ENCODE results near the gene SLC9C1. TPM values are rescaled to one million over a fixed set of nuclear protein-coding genes. Genes with fewer than 3 reads are reported as not detected.

The SLC9C1 gene
- total and polyA plus RNA-seq, 2 donors (not counting 1 experiment from before 2014, with no cell fraction given) = under 0.01 TPM; not detected in 1

GRCh38 chr3:112143689-112144088 is 150.3 kb downstream of the SLC9C1 start:
- H3K36me3 ChIP-seq (ENCODE audit: control insufficient read depth, insufficient read depth, low read length) = no peaks in the 10 kb centered on the region
- no peaks in the 10 kb centered on the region for H3K27me3 ChIP-seq (ENCODE audit: control insufficient read depth, insufficient read depth, low read length)
- H4K20me1 ChIP-seq (ENCODE audit: control insufficient read depth, extremely low read depth, insufficient read depth, low read length) = no peaks in the 10 kb centered on the region
- no peaks in the 10 kb centered on the region for H3K79me2 ChIP-seq (ENCODE audit: control insufficient read depth, insufficient read depth, low read length)
- no peak overlapping the region for H3K4me2 ChIP-seq (ENCODE audit: extremely low read depth, insufficient read depth, low read length)
- no peaks in the 10 kb centered on the region for H3K9me3 ChIP-seq (ENCODE audit: control insufficient read depth, insufficient read depth, low read depth, low read length)
- no peaks in the 10 kb centered on the region for H3K4me1 ChIP-seq (ENCODE audit: control insufficient read depth, extremely low read depth, insufficient read depth, low read length)
- no peak for DNase-seq (ENCODE audit: low read depth in 2 of 2)
- no peak overlapping the region for H2AFZ ChIP-seq (ENCODE audit: low read length)
- TF ChIP-seq EZH2 (IDR thresholded peaks at IDR 0.05; ENCODE audit: low read length, missing control alignments) = no peak
- TF ChIP-seq CTCF (conservative IDR thresholded peaks at IDR 0.05 in 1 of 2, IDR thresholded peaks at IDR 0.05 in 1 of 2; ENCODE audit: low read depth in 1 of 2, low read length in 2 of 2) = no peak
- H3K9ac ChIP-seq (ENCODE audit: insufficient read depth, low read length) = no peak overlapping the region
- H3K4me3 ChIP-seq (replicated peaks in 1 of 4; ENCODE audit: control extremely low read depth in 1 of 4, insufficient read depth in 1 of 4, low read depth in 3 of 4, low read length in 4 of 4) = no peak overlapping the region
- H3K27ac ChIP-seq (ENCODE audit: insufficient read depth, low read length) = no peak overlapping the region

- Histone ChIP-seq H3K4me1 (ENCODE audit: control insufficient read depth, extremely low read depth, insufficient read depth, low read length) (no peaks in the 10 kb centered on the region), H3K27me3 (ENCODE audit: control insufficient read depth, insufficient read depth, low read length) (no peaks in the 10 kb centered on the region), H4K20me1 (ENCODE audit: control insufficient read depth, extremely low read depth, insufficient read depth, low read length) (no peaks in the 10 kb centered on the region), H3K36me3 (ENCODE audit: control insufficient read depth, insufficient read depth, low read length) (no peaks in the 10 kb centered on the region), H3K4me3 (replicated peaks in 1 of 4; ENCODE audit: control extremely low read depth in 1 of 4, insufficient read depth in 1 of 4, low read depth in 3 of 4, low read length in 4 of 4) (no peak overlapping the region), H3K9me3 (ENCODE audit: control insufficient read depth, insufficient read depth, low read depth, low read length) (no peaks in the 10 kb centered on the region), H3K9ac (ENCODE audit: insufficient read depth, low read length) (no peak overlapping the region), H3K4me2 (ENCODE audit: extremely low read depth, insufficient read depth, low read length) (no peak overlapping the region), H3K79me2 (ENCODE audit: control insufficient read depth, insufficient read depth, low read length) (no peaks in the 10 kb centered on the region), H2AFZ (ENCODE audit: low read length) (no peak overlapping the region), H3K27ac (ENCODE audit: insufficient read depth, low read length) (no peak overlapping the region)
- peak in 1 of 2 donors; percentile 26 for DNase-seq (ENCODE audit: low read depth in 2 of 2)
- TF ChIP-seq EZH2 (IDR thresholded peaks at IDR 0.05; ENCODE audit: low read length, missing control alignments) (no peak), CTCF (conservative IDR thresholded peaks at IDR 0.05 in 1 of 2, IDR thresholded peaks at IDR 0.05 in 1 of 2; ENCODE audit: low read depth in 1 of 2, low read length in 2 of 2) (no peak)
These were observed 150.8 kb downstream of the SLC9C1 start for GRCh38 chr3:112143251-112143650.

- TF ChIP-seq CTCF (conservative IDR thresholded peaks at IDR 0.05 in 1 of 2, IDR thresholded peaks at IDR 0.05 in 1 of 2; ENCODE audit: low read depth in 1 of 2, low read length in 2 of 2) = no peak
- TF ChIP-seq EZH2 (IDR thresholded peaks at IDR 0.05; ENCODE audit: low read length, missing control alignments) = no peak
- Histone ChIP-seq H3K4me3 (replicated peaks in 1 of 4; ENCODE audit: control extremely low read depth in 1 of 4, insufficient read depth in 1 of 4, low read depth in 3 of 4, low read length in 4 of 4) (no peak overlapping the region), H3K27ac (ENCODE audit: insufficient read depth, low read length) (no peak overlapping the region)
These were observed 152.7 kb downstream of the SLC9C1 start for GRCh38 chr3:112141293-112141692.

More at GRCh38 chr3:112141293-112141692, 152.7 kb downstream of the SLC9C1 start:
- Histone ChIP-seq H3K27me3 (ENCODE audit: control insufficient read depth, insufficient read depth, low read length) (no peaks in the 10 kb centered on the region), H3K79me2 (ENCODE audit: control insufficient read depth, insufficient read depth, low read length) (no peaks in the 10 kb centered on the region), H3K9ac (ENCODE audit: insufficient read depth, low read length) (no peak overlapping the region), H3K9me3 (ENCODE audit: control insufficient read depth, insufficient read depth, low read depth, low read length) (no peaks in the 10 kb centered on the region), H2AFZ (ENCODE audit: low read length) (no peak overlapping the region), H3K4me2 (ENCODE audit: extremely low read depth, insufficient read depth, low read length) (no peak overlapping the region), H4K20me1 (ENCODE audit: control insufficient read depth, extremely low read depth, insufficient read depth, low read length) (no peaks in the 10 kb centered on the region), H3K4me1 (ENCODE audit: control insufficient read depth, extremely low read depth, insufficient read depth, low read length) (no peaks in the 10 kb centered on the region), H3K36me3 (ENCODE audit: control insufficient read depth, insufficient read depth, low read length) (no peaks in the 10 kb centered on the region)
- no peak for DNase-seq (ENCODE audit: low read depth in 2 of 2)
